T-helper 9 cell (primary cell): ENCODE results near the gene EPHA2.
"Not testable (repeated sequence)": the region's sequence is repeated elsewhere in the genome, so short reads cannot be mapped to it uniquely, and the experiment has no call there.

Experiments used
- DNase-seq: peaks from one replicate; pipeline ENCODE4 v3.0.0-alpha.2; 2020

The EPHA2 gene

DNA sequence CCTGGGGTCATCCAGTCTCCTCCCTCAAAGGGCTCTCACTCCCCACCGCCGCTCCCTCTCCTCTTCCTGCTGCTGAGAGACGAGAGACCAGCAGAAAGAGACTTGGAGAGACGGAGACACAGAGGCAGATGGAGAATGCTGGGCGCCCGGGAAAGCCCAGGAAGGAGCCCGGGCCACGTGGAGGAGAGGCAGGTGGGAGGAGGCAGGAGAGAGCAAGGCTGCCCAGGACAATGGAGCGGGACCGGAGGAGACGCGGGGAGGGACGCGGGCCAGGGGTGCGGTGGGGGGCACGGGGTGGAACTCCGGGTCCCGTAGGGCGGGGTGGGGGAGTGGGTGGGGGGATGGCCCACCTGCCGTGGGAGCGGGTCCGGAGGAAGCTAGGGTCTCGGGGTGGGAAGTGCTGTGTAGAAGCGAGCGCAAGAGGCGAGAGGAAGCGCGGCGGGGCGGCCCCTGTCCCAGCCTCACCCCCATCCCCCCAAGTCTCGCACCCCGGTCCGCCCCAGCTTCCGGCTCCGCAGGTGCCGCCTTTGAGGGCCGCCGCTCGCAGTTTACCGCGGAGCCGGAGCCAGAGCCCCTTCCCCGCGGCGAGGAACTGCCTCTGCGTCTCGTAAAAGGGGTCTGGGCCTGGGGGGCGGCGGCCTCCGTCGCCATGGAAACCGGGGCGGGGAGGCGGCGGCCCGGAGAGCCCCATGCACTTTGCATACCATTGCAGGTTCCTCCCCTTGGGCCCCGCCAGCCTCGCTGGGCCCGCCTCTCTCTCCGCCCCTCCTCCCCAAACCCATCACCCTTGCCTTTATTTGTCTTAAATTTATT, 11.7 kb upstream of the EPHA2 start:
- DNase-seq, result peak; percentile 58

DNA sequence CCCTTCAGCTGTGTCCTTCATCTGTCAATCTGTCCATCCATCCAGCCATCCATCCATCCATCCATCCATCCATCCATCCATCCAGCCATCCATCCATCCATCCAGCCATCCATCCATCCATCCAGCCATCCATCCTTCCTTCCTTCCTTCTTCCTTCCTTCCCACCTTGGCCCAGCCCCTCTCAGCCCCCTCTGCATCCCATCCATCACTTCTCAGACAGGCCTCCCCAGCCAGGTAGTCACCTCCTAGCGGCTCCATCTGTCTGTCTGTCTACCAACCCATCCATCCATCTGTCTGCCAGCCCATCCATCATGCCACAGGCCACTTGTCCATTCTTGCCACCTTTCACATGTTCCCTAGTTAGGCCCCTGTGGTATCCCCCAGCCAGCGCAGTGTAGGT, 10.2 kb upstream of the EPHA2 start:
- no peak for DNase-seq

DNA sequence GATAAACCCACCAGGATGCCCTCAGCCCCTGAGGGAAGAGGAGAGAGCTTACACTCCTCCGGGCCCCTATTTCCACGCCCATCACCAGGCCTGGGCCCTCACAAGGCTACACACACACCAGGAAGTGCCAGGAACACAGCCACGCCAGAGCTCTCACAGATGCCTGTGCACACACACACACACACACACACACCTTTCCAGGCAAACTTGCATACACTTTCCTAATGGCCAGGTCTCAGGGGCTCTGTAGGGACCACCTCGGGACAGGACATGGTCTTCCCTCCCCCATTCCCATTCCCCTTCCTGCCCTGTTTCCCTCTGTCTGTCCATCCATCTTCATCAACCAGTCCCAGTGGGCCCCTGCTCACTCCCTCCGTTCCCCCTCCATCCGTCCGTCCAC, 9.7 kb upstream of the EPHA2 start:
- DNase-seq, result no peak

- DNase-seq, result no peak
Measured at GRCh38 chr1:16165073-16165364, 9.2 kb upstream of the EPHA2 start.

DNA sequence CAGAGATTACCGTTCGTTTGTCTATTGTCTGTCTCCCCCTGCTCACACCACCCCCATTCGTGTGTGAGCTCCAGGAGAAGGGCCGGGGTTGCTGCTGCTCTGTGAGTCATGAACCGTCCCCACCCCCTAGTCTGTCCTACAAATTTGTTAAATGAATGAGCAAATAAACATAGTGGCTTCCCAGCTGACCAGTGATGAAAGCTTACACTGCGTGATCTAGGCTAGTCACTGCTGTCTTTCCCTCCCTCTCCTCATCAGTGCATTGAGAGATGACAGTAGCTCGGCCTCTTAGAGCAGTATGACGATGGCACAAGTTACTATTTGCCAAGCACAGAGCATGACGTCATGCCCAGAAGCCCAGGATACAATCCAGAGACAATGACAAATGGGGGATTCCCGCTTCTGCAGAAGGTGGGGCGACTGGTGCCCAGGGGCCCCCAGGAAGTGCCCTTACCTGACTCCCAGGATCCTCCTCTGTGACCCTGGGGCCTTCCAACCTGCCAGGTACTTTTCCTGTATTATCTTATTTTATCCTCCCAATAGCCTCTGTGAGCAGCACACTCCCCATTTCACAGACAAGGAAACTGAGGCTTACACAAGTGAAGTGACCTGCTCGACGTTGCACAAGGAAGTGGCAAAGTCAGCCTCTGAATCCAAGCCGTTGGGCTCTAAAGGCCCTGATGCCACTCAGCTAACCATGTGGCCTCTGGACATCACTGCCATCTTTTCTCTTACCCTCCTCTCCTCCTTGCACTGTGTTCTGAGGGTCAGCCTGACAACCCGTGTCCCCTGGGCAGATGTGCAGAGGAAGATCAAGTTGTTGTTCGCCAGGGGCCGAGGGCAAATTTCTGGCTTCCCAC, 8.6 kb upstream of the EPHA2 start:
- no peak for DNase-seq

- not testable (repeated sequence) for DNase-seq
Measured at GRCh38 chr1:16163608-16164212, 7.8 kb upstream of the EPHA2 start.

DNA sequence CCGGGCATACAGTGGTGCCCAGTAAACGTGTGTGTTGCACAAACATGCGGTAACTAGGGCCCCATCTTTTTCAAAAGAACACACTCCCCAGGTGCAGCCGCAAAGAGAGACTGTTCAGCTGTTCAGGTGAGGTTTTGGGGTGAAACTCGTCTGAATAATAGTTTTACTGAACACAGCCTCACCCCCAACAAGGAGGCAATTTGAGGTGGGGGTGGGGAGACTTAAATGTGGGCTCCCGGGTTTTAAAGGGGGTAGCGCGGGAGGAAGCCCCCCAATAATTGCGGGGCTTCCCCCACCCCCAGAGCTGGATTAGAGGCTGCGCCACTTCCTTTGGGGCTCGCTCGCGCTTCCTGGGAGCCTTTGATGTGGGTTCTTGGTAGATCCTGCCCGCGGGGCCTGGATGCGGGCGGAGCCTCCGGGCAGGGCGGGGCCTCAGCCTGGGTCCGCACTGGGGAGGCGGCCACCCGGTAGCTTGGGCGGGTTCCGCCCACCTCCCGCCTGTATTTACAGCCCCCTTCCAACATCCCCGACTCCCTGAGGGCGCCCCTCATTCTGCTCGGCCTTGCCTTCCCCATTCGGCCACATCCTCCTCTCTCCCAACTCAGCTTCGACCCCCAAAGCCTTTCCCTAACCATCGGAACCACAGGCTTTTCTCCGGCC, 6.4 kb upstream of the EPHA2 start:
- peak; percentile 58 for DNase-seq

DNA sequence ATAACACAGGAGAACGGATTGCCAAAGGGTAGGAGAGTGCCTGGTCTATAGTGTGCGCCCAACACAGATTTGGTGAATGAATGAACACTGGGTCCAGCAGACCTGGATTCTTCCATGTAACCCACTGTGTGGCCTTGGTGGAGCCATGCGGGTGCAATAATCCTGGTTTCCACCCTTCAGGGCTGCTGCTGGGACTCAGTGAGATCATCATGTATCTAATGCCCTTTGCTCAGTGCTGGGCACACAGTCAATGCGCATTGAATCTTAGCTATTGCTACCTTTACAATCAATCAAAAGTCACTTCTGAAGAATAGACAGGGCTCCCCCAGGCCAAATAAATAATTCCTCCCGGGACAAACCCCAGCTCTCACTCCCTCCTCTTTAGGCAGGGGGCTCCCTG, 5.8 kb upstream of the EPHA2 start:
- DNase-seq, result no peak

GRCh38 chr1:16158993-16159831, 3.3 kb upstream of the EPHA2 start:
- DNase-seq, result no peak

DNA sequence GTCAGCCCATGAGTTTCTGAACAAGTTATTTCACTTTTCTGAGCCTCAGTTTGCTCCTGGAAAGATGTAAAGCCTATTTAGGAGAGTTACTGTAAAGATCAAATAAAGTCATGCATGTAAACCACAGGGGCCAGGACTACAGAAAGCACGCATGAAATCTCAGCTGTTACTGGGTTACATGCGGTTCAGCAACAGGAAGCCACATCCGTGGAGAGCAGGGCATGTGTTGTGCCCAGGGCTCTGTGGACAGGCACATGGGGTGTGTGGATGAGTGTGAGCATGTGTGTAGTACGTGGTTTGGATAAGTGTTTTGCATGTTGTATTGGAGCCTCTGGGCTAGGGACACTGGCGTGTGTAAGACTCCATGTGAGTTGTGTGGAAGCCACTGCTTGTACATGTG, 2.2 kb upstream of the EPHA2 start:
- peak; percentile 21 for DNase-seq

GRCh38 chr1:16156848-16157495, 1.1 kb upstream of the EPHA2 start:
- no peak for DNase-seq

DNA sequence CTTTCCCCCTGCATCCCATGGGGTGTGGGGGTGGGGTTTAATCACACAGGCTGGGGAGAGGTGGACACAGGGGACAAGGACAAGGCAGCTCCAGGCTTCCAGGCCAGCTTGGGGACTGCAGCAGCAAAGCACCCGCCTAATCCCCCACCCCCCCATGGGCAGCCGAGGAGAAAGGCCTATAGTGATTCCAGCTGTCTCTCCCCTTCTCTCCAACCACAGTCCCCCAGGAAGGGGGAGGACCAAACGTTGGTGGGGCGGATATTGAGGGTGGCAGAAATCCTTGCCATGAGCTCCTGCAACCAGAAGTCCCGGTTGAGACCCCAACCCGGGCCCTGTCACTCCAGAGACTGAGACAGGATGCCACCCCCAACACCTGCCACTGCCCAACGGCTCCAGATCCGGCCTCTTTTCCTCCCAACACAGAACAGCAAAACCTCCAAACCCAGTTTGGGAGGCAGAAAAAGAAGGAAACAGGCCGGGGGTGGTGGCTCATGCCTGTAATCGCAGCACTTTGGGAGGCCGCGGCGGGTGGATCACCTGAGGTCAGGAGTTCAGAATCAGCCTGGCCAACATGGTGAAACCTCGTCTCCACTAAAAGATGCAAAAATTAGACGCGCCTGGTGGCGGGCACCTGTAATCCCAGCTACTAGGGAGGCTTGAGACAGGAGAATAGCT, 1.7 kb downstream of the EPHA2 start:
- no peak for DNase-seq

GRCh38 chr1:16153096-16153998, 2.5 kb downstream of the EPHA2 start:
- DNase-seq, result no peak

DNA sequence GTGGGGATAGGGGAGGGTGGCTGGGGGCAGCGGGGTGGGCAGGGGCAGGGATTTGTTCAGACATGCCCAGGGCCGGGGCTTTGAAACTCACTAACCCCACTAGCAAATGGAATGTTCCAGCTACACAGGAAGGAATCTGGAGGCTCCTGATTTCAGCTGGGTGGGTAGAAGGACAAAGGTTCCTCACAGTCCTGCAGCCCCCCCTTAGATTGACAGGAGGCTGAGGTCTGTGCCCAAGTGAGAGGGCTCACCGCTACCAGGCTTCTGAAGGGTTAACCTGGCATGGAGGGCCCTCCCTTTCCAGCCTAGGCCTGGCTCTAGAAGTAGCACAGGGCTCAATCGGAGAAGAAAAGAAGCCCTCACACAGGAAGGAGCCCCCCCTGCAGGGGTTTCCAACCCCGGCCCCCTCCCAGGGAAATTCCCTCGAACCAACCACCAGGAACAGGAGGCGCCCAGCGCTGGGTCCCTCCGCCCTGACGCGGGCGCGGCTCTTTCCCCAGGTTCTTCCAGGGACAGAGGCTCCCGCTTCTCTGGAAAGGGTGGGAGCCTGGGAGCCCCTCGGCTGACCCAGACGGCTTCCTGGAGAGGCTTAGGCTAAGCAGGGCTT, 3.3 kb downstream of the EPHA2 start:
- no peak for DNase-seq

DNA sequence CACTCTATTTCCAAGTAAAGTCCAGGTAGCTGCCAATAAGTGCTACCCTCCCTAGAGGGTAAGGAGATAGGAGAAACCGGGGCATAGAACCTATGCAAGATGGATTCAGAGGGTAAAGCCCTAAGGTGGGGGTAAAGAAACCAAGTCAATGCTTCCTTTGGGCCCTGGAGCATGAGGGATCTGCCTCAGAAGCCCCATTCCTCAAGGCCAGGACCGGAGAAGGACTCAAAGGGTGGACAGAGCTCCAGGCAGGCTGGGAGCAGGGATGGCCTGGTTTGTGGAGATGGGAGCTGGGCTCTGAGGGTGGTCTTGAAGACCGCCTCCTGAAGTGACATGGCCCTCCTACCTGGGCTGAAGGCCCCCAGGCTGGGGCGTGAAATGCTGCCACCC, 3.9 kb downstream of the EPHA2 start:
- DNase-seq, result no peak

DNA sequence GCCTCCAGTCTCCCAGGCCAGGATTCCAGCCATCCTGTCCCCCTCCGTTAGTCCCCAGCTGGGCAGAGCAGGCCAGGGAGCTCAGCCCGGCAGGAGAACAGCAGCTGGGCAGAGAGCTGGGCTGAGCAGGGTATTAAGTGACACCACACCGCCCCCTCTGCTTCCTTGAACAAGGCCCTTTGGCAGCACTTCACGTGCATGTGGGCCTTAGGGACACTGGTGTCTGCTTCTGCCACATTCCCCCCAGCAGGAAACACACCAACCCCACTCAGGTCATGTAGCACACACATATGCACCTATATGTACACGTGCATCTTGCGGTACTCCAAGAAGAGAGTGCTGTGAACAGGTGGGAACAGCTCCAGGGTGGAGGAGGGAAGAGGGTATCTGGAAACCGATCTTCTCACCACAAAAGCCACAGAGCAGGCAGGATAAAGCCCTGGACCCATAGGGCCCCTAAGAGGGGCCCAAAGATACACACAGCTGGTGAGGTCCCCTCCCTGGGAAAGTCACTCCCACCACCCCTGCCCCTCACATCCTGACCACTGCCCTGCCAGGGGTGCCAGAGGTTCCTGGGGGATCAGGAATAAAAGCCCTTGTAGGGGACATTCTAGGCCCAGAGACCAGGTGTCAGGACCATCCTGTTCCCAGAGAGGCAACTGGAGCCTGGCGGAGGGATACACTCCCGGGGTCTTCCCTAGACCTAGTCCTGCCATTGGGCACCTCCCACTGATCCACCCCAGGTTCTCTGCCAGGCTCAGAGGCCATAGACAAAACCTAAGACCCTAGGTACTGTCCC, 4.5 kb downstream of the EPHA2 start:
- DNase-seq, result no peak

- DNase-seq, result no peak
Measured at GRCh38 chr1:16150508-16150907, 5.4 kb downstream of the EPHA2 start.

DNA sequence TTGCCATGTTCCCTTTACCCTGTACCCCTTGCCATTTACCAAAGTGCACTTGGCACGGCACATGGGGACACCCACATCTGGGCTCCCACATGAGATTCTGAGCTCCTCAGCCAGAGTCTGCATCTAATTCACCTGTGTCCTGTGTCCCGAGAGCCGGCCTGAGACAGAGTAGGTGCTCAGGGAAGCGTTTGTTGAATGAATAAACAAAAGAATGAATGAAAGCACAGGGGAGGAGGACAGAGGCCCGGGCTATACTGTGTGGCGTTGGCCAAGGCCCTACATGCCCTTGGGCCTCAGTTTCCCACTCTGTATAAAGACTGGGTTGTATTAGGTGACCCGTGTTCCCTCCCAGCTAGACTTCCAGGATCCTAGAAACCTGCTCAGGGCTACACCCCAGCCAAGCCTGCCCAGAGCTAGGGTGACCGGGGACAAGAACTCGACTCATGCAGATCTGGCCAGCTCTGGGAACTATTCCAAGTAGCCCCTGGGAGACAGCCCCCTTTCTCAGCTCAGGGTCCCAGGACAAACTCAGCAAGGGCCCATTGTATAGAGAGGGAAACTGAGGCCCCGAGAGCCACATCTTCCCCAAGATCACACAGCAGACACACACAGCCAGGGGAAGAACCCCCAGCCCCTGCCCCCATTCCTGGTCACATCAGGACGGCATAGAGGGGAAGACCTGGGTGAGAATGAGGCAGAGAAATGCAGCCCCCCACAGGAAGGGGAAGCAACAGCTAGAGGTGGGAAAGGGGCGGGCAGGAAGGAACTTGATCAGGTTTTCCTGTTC, 6.0 kb downstream of the EPHA2 start:
- DNase-seq, result no peak
